HUDEP-2 (cell line): Measurements from ENCODE around the gene CT47C1.

Experiments used
- DNase-seq, 76 experiments: peaks; one replicate each; lab custom pipeline; 2025; ENCODE audit not compliant: unreplicated experiment in 76 of 76; lab: John Stamatoyannopoulos, UW

Gene CT47C1

DNA sequence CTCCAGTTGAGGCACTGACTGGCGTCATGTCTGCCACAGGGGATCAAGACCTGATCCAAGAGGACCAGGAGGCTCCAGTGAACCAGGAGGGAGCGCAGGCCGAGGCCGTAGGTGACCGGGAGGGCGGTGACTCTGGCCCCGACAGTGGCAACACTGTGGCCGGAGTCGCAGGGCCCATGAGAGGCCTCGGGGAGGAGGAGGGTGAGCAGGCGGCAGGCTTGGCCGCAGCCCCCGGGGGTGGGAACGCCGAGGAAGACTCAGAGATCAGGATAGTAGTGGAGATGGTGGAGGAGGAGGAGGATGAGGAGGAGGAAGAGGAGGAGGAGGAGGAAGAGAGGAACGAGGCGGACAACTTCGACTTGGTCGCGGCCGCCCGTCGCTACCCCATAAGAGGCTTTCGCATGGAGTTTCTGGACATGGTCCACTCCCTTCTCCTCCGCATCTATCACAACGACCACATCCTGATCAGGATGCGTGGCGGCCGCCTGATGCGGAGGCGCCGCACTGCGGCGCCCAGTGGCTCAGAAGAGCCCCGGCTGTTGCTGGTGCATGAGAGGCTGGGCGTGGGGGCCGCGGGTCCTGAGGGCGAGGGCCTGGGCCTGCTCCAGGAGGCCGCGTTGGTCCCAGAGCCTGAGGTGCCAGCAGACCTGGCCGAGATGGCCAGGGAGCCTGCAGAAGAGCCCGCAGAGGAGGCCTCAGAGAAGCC is 560 bp downstream of the CT47C1 start:
- DNase-seq = no peak

DNA sequence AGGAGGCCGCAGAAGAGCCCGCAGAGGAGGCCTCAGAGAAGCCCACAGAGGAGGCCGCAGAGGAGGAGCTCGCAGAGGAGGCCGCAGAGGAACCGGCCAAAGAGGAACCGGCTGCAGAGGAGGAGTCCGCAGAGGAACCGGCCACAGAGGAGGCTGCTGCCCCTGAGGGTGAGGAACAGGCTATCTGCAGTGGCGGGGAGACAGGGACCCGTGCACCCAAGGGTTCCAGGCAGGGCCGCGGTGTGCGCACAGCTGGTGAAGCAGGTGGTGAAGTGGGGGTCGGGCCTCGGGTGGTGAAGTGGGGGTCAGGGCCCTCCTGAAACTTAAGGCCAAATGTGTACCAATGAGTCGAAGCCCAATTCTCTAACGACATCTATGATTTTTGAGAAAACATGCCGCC is 1.1 kb downstream of the CT47C1 start:
- DNase-seq = no peak

DNA sequence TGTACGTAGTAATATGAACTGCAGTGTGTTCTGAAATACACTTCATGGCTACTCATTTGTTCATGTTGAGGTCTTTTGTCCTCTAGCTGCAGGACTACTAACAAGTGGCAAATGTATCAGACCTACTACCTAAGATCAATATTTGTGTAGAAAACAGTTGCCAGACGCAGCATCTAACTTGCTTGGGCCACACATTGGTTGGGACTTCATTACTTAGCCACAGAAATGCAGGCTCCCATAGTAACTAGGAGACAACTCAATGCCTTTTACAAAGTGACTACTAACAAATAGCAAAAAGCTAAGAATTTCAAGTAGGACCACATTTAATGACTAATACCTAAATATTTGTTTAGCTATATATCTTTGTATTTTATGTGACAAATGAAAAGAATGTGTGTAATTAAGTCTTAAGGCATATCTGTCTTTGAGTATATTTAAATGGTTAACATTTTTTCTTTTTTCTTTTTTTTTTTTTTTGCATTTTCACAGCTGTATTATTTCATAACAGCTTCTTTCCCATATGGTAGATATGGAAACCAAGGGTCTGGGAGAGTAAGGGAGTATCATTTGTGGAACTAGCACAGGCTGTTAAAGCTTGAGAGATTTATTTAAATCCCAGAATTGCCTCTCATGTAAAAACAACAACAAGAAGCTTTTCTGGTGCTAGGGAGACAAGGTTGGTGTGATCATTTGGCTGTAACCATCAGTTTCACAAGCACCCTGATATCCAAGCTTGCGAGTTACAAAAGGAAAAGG is 2.7 kb downstream of the CT47C1 start:
- no peak for DNase-seq

DNA sequence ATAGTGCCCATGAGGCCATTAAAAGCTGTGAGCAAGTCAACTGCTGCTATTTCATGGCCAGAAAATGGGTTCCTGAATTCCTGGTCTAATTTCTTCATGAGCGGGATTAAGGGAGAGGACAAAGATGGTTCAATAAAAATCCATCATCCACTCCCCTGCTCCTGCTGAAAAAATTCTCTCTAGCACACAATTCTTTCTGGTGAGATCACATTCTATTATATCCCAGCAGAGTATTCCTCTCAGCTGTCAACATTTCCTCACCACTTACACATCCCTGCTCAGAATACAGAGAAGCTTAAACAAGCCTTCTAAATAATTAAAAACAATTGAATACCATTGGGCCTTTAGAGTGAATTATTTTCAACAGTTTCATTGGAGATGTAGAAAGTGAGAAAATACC is 9.5 kb downstream of the CT47C1 start:
- DNase-seq = no peak

DNA sequence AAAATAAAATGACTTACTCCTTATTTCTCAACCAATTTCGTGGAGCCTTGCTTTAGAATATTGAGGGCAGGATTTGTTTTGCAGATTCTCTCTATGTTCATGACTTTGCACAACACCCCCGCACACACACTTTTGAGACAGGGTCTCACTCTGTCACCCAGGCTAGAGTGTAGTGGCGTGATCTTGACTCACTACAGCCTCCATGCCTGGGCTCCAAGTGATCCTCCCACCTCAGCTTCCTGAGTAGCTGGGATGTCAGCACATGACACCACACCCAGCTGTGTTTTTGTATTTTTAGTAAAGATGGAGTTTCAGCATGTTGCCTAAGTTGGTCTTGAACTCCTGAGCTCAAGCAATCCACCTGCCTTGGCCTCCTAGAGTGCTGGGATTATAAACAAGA is 12.0 kb downstream of the CT47C1 start:
- no peak for DNase-seq

DNA sequence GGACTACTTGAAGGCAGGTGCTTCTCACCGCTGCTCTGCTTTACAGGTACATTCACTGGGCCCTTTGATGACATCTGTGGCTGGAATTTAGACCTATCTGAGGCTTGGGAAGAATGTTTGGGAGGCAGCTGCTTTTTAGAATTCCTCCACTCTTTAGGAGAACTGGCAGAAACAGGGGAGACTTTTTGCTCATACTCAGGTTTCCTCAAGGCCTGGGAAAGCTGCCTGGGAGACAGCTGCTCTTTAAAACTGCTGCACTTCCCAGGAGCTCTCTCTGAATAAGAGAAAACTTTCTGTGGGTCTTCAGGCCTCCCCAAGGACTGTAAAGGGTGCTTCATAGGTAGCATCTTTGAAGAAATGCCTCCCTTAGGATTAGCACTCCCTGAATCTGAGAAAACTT is 14.3 kb downstream of the CT47C1 start:
- DNase-seq = no peak

DNA sequence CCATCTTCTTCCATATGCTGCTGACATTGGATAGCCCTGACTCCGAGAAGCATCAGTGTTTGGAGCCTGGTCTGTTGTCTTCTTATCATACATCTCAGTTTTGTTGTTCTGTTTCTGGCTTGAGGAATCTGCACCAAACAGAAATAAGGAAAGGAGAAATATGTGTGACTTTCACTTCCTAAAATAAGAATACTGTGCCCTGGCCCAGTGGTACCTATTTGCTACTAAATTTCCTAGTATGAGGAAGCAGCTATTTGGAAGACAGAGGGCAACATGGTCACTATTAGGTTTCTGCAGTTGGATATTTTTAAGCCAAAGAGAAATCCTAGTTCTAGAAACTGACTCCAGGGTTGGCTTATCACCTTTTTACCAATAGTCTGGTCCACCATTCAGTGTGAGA is 16.8 kb downstream of the CT47C1 start:
- DNase-seq = no peak

DNA sequence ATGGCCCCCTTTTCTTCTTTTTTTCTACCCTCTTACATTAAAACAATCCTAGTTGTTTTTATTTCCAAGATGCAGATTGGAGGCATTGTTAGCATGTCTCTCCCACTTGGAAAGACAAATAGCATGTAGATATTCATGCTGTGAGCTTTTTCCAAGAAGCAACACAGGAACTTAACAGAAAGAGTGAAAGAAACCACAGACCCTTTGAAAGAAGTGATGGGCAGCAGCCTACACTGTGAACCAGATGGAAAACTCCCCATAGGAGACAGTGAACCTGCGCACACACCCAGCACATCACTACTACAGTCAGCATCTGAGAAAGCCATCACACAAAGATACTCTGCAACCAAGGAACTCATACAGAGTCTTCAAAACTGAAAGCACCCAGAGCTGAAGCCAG is 17.8 kb downstream of the CT47C1 start:
- no peak for DNase-seq

DNA sequence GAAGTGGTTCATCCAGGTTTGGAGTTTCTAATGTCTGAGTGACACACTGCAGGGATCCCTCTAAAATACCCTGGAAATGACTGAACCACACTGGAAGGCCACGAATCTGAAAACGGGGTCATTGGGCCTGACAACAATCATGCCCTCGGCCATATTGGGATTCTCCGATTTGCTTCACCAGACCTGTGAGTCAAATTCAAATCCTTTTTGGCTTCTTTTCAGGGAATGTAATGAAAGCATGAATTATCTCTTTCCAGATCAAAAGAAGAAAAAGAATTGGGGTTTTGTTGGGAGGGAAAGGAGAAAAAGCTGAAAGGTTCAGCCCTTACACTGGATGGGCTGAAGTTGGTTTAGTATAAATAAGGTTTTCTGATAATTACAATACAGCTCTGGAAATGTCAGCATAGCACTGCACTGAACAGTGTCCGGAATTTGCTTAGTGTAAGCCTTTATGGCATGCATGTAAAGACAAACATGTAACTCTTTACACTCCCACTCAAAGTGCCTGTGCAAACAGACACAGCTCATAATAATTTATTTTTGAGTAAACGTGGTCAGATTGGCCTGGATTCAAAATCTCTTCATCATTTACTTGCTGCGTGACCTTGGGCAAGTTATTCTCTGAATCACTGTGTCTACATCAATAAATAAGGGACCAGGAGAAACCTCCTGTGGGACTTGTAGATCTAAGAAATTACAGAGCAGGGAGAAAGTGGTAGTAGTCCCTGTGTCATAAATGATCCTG is 21.4 kb downstream of the CT47C1 start:
- no peak for DNase-seq

DNA sequence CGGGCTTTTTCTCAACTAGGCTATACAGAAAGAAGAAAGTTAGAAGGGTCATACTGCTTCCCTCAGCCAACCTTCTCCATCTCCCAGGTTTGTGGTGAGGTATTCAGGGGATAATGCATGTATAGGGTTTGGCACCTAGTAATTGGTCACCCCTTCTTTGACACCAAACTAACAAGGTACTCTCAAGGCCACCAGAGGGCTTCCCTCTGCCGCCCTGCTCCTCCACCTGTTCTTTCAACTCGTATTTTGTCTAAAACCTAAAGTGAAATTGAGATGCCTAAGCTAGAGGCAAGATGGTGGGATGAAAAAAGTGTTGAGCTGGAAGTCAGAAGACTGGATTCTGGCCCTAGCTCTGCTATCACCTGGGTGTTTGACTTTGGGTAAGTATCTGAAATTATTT is 22.0 kb downstream of the CT47C1 start:
- peak in 1 of 76 experiments; percentile 0 for DNase-seq

DNA sequence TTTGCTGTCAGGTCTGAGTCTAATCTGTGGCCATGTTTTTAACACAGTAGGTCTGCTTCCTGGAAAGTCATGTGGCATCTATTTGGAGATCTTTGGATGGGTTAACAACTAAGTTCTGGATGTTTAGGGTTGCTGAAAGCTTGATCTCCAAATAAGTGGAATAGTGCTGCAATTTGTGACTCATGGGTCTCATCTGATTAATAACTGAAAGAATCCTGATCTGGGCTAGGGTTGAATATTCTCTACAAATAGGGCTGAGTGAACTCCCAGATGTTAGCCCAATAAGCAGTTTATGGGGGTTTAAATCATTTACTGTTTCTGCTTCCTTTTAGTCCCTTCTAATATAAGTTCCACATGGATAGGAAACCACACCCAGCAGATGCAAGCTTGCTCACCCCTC is 23.1 kb downstream of the CT47C1 start:
- no peak for DNase-seq

DNA sequence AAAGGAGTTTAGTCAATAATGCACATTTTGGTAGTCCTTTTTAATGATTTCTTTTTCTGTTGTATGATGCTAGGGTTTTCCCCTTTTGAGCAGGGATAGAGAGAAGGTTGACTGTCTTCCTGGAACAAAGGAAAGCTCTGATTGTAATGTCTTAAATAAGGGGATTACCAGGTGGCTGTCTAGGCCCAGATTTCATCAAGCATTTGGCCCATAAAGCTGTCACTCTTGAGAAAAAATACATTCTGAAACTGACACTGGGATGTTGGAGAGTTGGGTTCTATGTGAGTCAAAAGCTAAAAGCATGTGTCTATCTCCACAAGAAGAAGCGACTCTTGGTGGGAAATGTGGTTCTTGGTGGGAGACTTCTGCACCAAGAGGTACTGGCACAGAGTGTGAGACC is 28.4 kb downstream of the CT47C1 start:
- DNase-seq = no peak

DNA sequence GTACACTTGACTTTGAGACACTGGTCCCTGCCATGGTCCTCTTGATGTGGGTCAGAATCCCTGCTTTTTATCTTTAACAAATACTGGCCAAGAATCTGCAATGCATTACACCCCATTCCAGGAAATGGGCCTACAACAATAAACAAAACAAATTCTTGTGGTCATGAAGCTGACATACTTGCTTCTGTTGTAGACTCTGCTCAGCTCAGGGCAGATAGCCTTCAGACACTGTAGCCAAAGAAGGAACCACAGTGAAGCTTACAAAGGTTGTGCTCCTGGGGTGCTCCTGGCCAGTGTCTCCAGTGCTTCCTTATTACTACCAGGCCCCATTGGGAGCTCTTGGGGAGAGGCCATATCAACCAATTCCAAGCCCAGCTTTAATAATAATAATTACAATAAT is 33.0 kb downstream of the CT47C1 start:
- DNase-seq = no peak

DNA sequence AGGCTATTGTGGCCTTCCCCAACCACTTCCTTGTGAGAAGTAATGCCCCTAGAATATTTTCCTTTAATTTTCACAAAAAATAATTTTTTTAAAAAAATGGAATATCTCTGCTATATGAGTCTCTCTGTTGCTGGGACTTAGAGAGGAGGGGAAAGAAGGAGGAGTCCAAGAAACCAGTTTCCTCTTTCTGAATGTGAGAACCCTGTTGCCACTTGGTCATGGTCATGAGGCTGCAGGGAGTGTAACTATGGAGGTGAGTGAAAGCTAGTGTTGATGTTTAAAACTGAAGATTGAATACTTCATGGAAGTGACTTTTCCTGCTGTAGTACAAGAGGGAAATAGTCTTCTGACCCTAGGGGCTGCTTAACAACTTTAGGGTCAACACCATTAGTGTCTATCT is 34.4 kb downstream of the CT47C1 start:
- DNase-seq = no peak

DNA sequence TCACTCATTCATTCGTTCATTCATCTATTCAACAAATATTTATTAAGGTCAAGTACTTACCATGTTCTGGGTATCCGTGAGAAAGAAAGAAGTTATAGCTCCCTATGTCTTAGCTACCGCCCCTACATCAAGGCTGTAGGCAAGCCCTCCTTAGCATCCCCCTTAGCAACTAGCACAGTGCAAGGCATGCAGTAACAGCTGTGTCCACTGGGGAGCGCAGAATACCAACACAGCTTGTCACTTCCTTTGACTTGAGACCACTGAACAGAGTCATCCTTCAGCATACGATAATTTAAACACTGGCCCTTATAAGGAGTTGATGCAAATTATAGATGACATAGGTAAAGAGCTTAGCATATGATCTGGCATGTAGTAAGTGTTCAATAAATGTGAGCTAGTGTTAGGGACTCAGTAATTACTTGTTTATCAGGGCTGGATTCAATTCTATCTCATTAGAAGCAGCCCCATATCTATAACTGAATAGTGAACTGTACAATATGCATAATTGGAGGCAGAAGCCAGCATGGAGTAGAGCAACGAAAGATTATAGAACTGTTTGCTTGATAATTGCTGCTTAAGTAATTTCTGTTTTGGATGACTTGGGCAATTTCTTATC is 46.1 kb downstream of the CT47C1 start:
- DNase-seq = peak in 22 of 76 experiments; percentile 0 to 27 (median 1)

DNA sequence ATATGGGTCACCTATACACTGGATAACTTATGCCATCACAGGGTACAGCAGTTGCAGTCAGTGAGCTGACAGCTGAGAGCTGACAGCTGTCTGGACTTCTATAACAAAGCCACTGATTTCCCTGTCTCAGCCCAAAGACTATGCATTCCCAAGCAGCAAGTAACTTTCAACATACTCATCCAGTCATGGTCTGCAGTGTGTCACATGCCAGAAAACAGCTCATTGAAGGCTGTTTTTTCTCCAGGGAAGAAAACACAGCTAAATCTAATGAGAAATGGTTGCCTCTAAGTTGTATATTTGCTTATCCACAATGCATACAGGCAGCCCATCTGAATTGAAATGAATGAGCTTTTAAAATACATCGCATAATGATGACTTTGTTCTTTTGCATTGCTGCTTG is 48.5 kb downstream of the CT47C1 start:
- DNase-seq = no peak
